ENCODE results near the gene EIF4E3.

EIF4E3 gene

GRCh38 chr3:71645140-71645539 lies 80.1 kb downstream of the EIF4E3 start:
- DNase-seq, result no peak

- no peak for DNase-seq
These were observed 83.5 kb downstream of the EIF4E3 start for GRCh38 chr3:71641674-71642073.

GRCh38 chr3:71640331-71640983 lies 84.7 kb downstream of the EIF4E3 start:
- DNase-seq, result no peak

GRCh38 chr3:71636482-71636881 lies 88.7 kb downstream of the EIF4E3 start:
- no peak for DNase-seq

GRCh38 chr3:71636001-71636400 lies 89.2 kb downstream of the EIF4E3 start:
- DNase-seq, result no peak

- no peak for DNase-seq
These were observed 90.5 kb downstream of the EIF4E3 start for GRCh38 chr3:71634671-71635070.

GRCh38 chr3:71629711-71630110 lies 95.5 kb downstream of the EIF4E3 start:
- DNase-seq, result no peak

GRCh38 chr3:71629289-71629688 lies 95.9 kb downstream of the EIF4E3 start:
- DNase-seq, result no peak

- no peak for DNase-seq
These were observed 96.7 kb downstream of the EIF4E3 start for GRCh38 chr3:71628522-71628921.

- DNase-seq, result no peak
These were observed 99.5 kb downstream of the EIF4E3 start for GRCh38 chr3:71625676-71626075.

All from NCI-H1694 treated with DMSO at 0.1 percent for 48 hours (cell line).